Dendritic cell treated with granulocyte-macrophage colony-stimulating factor and Interleukin-4, amounts not matched to agents 40 ng/mL and 50 ng/mL, for 4 days (primary cell): ENCODE data around the gene CAPN13.

Experiments used
- H3K27ac Mint-ChIP-seq: one replicate; pipeline ENCODE4 v1.8.0; 2022; ENCODE audit warnings: mild to moderate bottlenecking, mixed read lengths
- H3K27me3 Mint-ChIP-seq: one replicate; pipeline ENCODE4 v1.8.0; 2022; ENCODE audit warnings: mild to moderate bottlenecking, mixed read lengths
- H3K36me3 Mint-ChIP-seq: one replicate; pipeline ENCODE4 v1.8.0; 2022; ENCODE audit warnings: low read depth, mixed read lengths
- H3K4me1 Mint-ChIP-seq: one replicate; pipeline ENCODE4 v1.8.0; 2022; ENCODE audit warnings: low read depth, mixed read lengths
- H3K4me3 Mint-ChIP-seq: one replicate; pipeline ENCODE4 v1.8.0; 2022; ENCODE audit warnings: mild to moderate bottlenecking, moderate library complexity, mixed read lengths
- H3K9me3 Mint-ChIP-seq: one replicate; pipeline ENCODE4 v1.8.0; 2022; ENCODE audit warnings: mixed read lengths
- intact Hi-C: fragments of 100-400 bp; cut with micrococcal nuclease; formaldehyde crosslinking; loops from one replicate; pipeline ENCODE4 v1.15.0; 2022

The CAPN13 gene

GRCh38 chr2:30738141-30738911 is 68.9 kb downstream of the CAPN13 start:
- peaks cover 54% of the 10 kb centered on the region for H3K27me3 Mint-ChIP-seq
- no peaks in the 10 kb centered on the region for H3K36me3 Mint-ChIP-seq
- no peak overlapping the region for H3K27ac Mint-ChIP-seq
- H3K4me1 Mint-ChIP-seq, result no peaks in the 10 kb centered on the region
- no peaks in the 10 kb centered on the region for H3K9me3 Mint-ChIP-seq
- intact Hi-C loops, result no loop called here
- no peak overlapping the region for H3K4me3 Mint-ChIP-seq

- Mint-ChIP-seq H3K27me3 (peaks cover 58% of the 10 kb centered on the region), H3K9me3 (no peaks in the 10 kb centered on the region), H3K36me3 (no peaks in the 10 kb centered on the region), H3K4me1 (no peaks in the 10 kb centered on the region), H3K27ac (no peak overlapping the region), H3K4me3 (no peak overlapping the region)
- intact Hi-C loops, result no loop called here
These were observed 70.0 kb downstream of the CAPN13 start for GRCh38 chr2:30737326-30737610.

GRCh38 chr2:30736461-30737325 is 70.6 kb downstream of the CAPN13 start:
- Mint-ChIP-seq H3K27ac (no peak overlapping the region), H3K9me3 (no peaks in the 10 kb centered on the region), H3K36me3 (no peaks in the 10 kb centered on the region), H3K4me3 (no peak overlapping the region), H3K4me1 (no peaks in the 10 kb centered on the region), H3K27me3 (peaks cover 54% of the 10 kb centered on the region)
- intact Hi-C loops, result no loop called here

GRCh38 chr2:30733876-30734520 is 73.2 kb downstream of the CAPN13 start:
- Mint-ChIP-seq H3K27ac (no peak overlapping the region), H3K9me3 (no peaks in the 10 kb centered on the region), H3K27me3 (peaks cover 40% of the 10 kb centered on the region), H3K4me1 (no peaks in the 10 kb centered on the region), H3K4me3 (no peak overlapping the region), H3K36me3 (no peaks in the 10 kb centered on the region)
- intact Hi-C loops, result no loop called here

GRCh38 chr2:30732876-30733275 is 74.4 kb downstream of the CAPN13 start:
- H3K27ac Mint-ChIP-seq, result no peak overlapping the region
- H3K4me1 Mint-ChIP-seq, result no peaks in the 10 kb centered on the region
- H3K4me3 Mint-ChIP-seq, result no peak overlapping the region
- peaks cover 29% of the 10 kb centered on the region for H3K27me3 Mint-ChIP-seq
- intact Hi-C loops, result no loop called here
- no peaks in the 10 kb centered on the region for H3K9me3 Mint-ChIP-seq
- no peaks in the 10 kb centered on the region for H3K36me3 Mint-ChIP-seq

GRCh38 chr2:30732376-30732775 is 74.9 kb downstream of the CAPN13 start:
- H3K27me3 Mint-ChIP-seq, result peaks cover 26% of the 10 kb centered on the region
- intact Hi-C loops, result no loop called here
- H3K36me3 Mint-ChIP-seq, result no peaks in the 10 kb centered on the region
- no peak overlapping the region for H3K4me3 Mint-ChIP-seq
- H3K4me1 Mint-ChIP-seq, result no peaks in the 10 kb centered on the region
- H3K9me3 Mint-ChIP-seq, result no peaks in the 10 kb centered on the region
- H3K27ac Mint-ChIP-seq, result no peak overlapping the region

- intact Hi-C loops, result no loop called here
- peaks cover 22% of the 10 kb centered on the region for H3K27me3 Mint-ChIP-seq
- no peak overlapping the region for H3K4me3 Mint-ChIP-seq
- H3K27ac Mint-ChIP-seq, result no peak overlapping the region
- H3K9me3 Mint-ChIP-seq, result no peaks in the 10 kb centered on the region
- H3K4me1 Mint-ChIP-seq, result no peaks in the 10 kb centered on the region
- H3K36me3 Mint-ChIP-seq, result no peaks in the 10 kb centered on the region
These were observed 75.5 kb downstream of the CAPN13 start for GRCh38 chr2:30731706-30732105.

GRCh38 chr2:30730736-30731647 is 76.3 kb downstream of the CAPN13 start:
- no peaks in the 10 kb centered on the region for H3K9me3 Mint-ChIP-seq
- H3K36me3 Mint-ChIP-seq, result no peaks in the 10 kb centered on the region
- intact Hi-C loops, result no loop called here
- H3K27ac Mint-ChIP-seq, result no peak overlapping the region
- H3K4me1 Mint-ChIP-seq, result no peaks in the 10 kb centered on the region
- H3K27me3 Mint-ChIP-seq, result peaks cover 20% of the 10 kb centered on the region
- no peak overlapping the region for H3K4me3 Mint-ChIP-seq

GRCh38 chr2:30729031-30729430 is 78.2 kb downstream of the CAPN13 start:
- intact Hi-C loops, result loop anchor here (5.0 kb wide), 1 partner anchor 438 kb away; no protein-coding TSS in a partner anchor
- no peak overlapping the region for H3K4me3 Mint-ChIP-seq
- H3K9me3 Mint-ChIP-seq, result no peaks in the 10 kb centered on the region
- no peaks in the 10 kb centered on the region for H3K36me3 Mint-ChIP-seq
- no peak overlapping the region for H3K27ac Mint-ChIP-seq
- peaks cover 27% of the 10 kb centered on the region for H3K27me3 Mint-ChIP-seq
- H3K4me1 Mint-ChIP-seq, result no peaks in the 10 kb centered on the region

GRCh38 chr2:30722936-30723725 is 84.1 kb downstream of the CAPN13 start:
- Mint-ChIP-seq H3K27me3 (peaks cover 35% of the 10 kb centered on the region), H3K9me3 (no peaks in the 10 kb centered on the region), H3K4me1 (no peaks in the 10 kb centered on the region), H3K27ac (no peak overlapping the region), H3K36me3 (no peaks in the 10 kb centered on the region), H3K4me3 (no peak overlapping the region)
- intact Hi-C loops, result no loop called here

- intact Hi-C loops, result no loop called here
- Mint-ChIP-seq H3K36me3 (no peaks in the 10 kb centered on the region), H3K4me3 (no peak overlapping the region), H3K4me1 (no peaks in the 10 kb centered on the region), H3K27ac (no peak overlapping the region), H3K27me3 (peaks cover 35% of the 10 kb centered on the region), H3K9me3 (no peaks in the 10 kb centered on the region)
These were observed 85.3 kb downstream of the CAPN13 start for GRCh38 chr2:30721668-30722647.

GRCh38 chr2:30721241-30721640 is 86.0 kb downstream of the CAPN13 start:
- Mint-ChIP-seq H3K27me3 (peaks cover 35% of the 10 kb centered on the region), H3K4me1 (no peaks in the 10 kb centered on the region), H3K27ac (no peak overlapping the region), H3K9me3 (no peaks in the 10 kb centered on the region), H3K4me3 (no peak overlapping the region), H3K36me3 (no peaks in the 10 kb centered on the region)
- intact Hi-C loops, result no loop called here
